ENCODE results near the gene FAM111A.

Gene FAM111A

DNA sequence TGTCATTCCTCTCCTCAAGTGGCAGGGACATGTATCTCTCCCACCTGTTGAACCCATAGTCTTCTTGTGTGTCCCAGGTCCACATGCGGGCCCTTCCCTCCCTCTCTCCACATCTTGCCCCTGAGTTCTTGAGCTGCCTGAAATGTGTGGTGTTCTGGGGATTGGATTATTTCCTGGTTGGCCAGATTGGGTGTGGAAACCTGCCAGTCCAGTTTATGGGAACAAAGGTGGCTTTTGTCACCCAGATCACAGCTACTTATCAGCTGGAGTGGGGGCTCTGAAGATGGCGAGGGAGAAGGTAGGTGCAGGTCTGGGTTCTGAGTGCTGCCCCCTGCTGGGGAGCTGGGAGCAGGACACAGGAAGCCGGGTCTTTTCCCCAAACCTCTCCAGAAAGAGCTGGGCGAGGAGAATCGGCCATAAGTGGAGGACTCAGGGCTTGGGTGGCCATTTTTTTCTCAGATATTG, 43.5 kb downstream of the FAM111A start:
- no peaks in the 10 kb centered on the region for H4K20me1 ChIP-seq
- no peak for TF ChIP-seq Cebpa-rat (IDR thresholded peaks at IDR 0.05)
- H3K27ac ChIP-seq, result no peak overlapping the region
- H3K4me3 ChIP-seq, result no peak overlapping the region
- no peaks in the 10 kb centered on the region for H3K9me3 ChIP-seq
- H3K27me3 ChIP-seq, result no peaks in the 10 kb centered on the region
- H3K4me1 ChIP-seq, result peaks cover 8% of the 10 kb centered on the region
- H3K36me3 ChIP-seq, result peaks cover 48% of the 10 kb centered on the region; the same call in 1 of the 2 replicates
- no peak overlapping the region for H3K4me2 ChIP-seq
- H3K9ac ChIP-seq, result no peak overlapping the region

DNA sequence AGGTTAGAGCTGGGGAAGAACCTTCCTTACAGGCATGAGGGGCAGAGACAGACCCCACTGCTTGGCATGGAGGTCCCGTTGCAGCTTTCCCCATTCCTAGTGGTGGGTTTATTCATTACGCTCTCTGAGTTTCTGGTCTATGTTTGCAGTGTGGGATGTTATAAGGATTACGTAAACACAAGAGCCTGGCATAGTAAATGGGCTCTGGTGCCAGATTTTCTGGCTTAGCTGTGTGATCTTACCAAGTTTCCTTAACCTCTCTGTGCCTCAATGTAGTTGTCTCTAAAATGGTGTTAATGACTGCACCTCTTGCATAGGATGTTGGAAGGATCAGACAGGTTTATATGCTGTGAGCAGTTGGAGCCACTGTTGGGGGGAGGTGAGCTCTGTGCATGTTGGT, 44.4 kb downstream of the FAM111A start:
- no peak overlapping the region for H3K9ac ChIP-seq
- H3K36me3 ChIP-seq, result peaks cover 52% of the 10 kb centered on the region; the same call in 1 of the 2 replicates

DNA sequence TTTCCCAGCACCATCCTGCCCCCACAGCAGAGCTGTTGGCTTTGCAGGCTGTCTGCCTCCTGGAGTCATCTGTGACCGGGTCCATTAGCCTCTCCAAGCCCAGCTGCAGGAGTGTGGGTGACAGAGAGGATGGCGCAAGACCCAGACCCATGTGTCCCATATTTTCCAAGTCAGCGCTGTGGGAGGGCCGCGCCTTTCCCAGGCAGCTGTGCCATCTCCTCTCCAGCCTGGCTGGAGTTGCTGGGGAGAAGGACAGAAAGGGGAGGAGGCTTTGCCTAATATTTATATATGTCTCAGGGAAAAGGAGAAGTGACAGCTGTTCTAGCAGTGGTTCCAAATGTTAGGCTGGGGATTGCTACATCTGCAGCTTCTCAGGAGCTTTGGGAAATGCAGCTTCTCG, 44.9 kb downstream of the FAM111A start:
- peaks cover 8% of the 10 kb centered on the region for H3K4me1 ChIP-seq
- H3K4me3 ChIP-seq, result no peak overlapping the region
- no peaks in the 10 kb centered on the region for H3K9me3 ChIP-seq
- no peak overlapping the region for H3K9ac ChIP-seq
- H3K27me3 ChIP-seq, result no peaks in the 10 kb centered on the region
- H3K36me3 ChIP-seq, result peaks cover 52% of the 10 kb centered on the region; the same call in 1 of the 2 replicates
- H3K27ac ChIP-seq, result no peak overlapping the region
- H3K4me2 ChIP-seq, result no peak overlapping the region
- no peak for TF ChIP-seq Cebpa-rat (IDR thresholded peaks at IDR 0.05)
- no peaks in the 10 kb centered on the region for H4K20me1 ChIP-seq

More for the DNA sequence above, 44.4 kb downstream of the FAM111A start:
- Histone ChIP-seq H3K27ac (no peak overlapping the region), H3K4me3 (no peak overlapping the region), H3K27me3 (no peaks in the 10 kb centered on the region), H3K9me3 (no peaks in the 10 kb centered on the region), H3K4me1 (peaks cover 8% of the 10 kb centered on the region), H4K20me1 (no peaks in the 10 kb centered on the region), H3K4me2 (no peak overlapping the region)
- no peak for TF ChIP-seq Cebpa-rat (IDR thresholded peaks at IDR 0.05)

DNA sequence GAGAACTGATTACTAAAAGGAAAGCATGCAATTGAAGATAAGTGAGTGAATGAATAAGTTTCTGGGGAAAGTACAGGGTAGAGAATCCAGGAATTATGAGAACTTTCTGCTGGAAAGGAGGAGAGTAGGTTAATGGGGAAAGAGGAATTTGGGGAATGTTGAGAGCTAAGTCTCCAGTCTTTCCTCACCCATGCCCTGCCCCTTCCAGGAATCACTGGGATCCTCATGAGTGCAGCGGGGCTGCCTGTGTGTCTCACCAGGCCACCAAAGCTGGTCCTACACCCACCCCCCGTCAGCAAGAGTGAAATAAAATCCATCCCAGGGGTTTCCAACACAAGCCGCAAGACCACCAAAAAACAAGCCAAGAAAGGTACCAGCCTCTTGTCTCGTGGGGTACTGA, 46.3 kb downstream of the FAM111A start:
- no peak overlapping the region for H3K4me3 ChIP-seq
- H4K20me1 ChIP-seq, result no peaks in the 10 kb centered on the region
- H3K4me1 ChIP-seq, result peaks cover 8% of the 10 kb centered on the region
- H3K36me3 ChIP-seq, result peaks cover 52% of the 10 kb centered on the region; the same call in 1 of the 2 replicates
- TF ChIP-seq Cebpa-rat (IDR thresholded peaks at IDR 0.05), result no peak
- H3K27me3 ChIP-seq, result no peaks in the 10 kb centered on the region
- H3K9ac ChIP-seq, result no peak overlapping the region
- H3K27ac ChIP-seq, result no peak overlapping the region
- H3K4me2 ChIP-seq, result no peak overlapping the region
- no peaks in the 10 kb centered on the region for H3K9me3 ChIP-seq

DNA sequence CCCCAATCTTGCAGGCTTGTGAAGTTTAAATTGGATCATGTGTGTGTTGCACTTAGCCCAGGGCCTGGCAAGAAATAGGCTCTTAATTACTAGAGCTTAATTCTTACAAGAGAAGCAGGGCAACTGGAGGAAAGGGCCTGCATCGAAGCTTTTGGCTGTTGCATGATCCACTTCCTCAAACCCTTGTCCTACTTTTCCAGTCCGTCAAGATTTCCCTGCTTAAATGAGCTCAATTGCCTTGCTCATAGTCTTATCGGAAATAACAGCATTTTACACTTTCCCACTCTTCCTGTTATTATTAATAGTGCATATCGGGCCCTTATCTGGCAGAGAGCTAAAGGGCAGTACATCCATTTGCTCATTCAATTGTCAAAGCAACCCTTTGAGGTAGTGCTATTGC, 47.3 kb downstream of the FAM111A start:
- Histone ChIP-seq H3K4me3 (no peak overlapping the region), H3K27me3 (no peaks in the 10 kb centered on the region), H3K9me3 (no peaks in the 10 kb centered on the region), H3K27ac (no peak overlapping the region), H3K4me1 (peaks cover 8% of the 10 kb centered on the region), H3K4me2 (peak overlapping the region; percentile 21; the same call in 1 of the 2 replicates), H3K36me3 (peaks cover 59% of the 10 kb centered on the region; the same call in 1 of the 2 replicates), H4K20me1 (no peaks in the 10 kb centered on the region), H3K9ac (no peak overlapping the region)
- TF ChIP-seq Cebpa-rat (IDR thresholded peaks at IDR 0.05), result no peak

DNA sequence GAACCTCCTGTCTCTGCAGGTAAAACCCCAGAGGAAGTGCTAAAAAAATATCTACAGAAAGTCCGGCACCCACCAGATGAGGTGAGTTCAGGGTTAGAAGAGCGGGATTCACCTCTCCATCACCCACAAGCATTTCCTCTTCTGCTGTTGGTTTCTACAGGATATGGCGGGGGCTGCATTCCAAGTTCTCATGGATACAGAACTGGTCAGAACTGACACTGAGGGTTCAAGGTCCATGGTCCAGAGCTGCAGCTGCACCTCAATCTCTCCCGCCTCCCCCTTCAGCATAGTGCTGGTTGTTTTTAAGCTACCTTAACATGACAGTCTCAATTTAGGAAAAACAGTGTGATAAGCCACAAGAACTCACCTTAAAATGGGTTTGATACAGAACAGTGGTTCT, 48.4 kb downstream of the FAM111A start:
- H3K4me3 ChIP-seq, result no peak overlapping the region
- H3K9ac ChIP-seq, result no peak overlapping the region
- no peaks in the 10 kb centered on the region for H3K27me3 ChIP-seq
- TF ChIP-seq Cebpa-rat (IDR thresholded peaks at IDR 0.05), result no peak
- peaks cover 12% of the 10 kb centered on the region for H3K4me1 ChIP-seq
- peaks cover 62% of the 10 kb centered on the region; the same call in 1 of the 2 replicates for H3K36me3 ChIP-seq
- H3K4me2 ChIP-seq, result no peak overlapping the region
- no peaks in the 10 kb centered on the region for H4K20me1 ChIP-seq
- H3K27ac ChIP-seq, result no peak overlapping the region
- H3K9me3 ChIP-seq, result no peaks in the 10 kb centered on the region

DNA sequence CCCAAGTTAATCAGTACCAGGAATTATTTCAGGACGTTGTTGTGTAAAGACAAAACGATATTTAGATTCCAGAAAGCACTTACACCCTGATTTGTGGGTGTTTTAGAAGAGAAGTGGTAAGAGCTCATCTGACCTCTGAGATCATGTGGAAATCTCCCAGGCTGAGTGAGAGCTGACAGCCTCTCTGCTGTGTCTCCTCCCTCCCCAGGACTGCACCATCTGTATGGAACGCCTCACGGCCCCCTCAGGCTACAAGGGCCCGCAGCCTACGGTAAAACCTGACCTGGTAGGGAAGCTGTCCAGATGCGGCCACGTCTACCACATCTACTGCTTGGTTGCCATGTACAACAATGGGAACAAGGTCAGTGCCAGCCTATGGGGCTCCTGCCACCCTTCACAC, 49.2 kb downstream of the FAM111A start:
- H4K20me1 ChIP-seq, result no peaks in the 10 kb centered on the region
- H3K4me1 ChIP-seq, result peaks cover 16% of the 10 kb centered on the region
- H3K4me3 ChIP-seq, result no peak overlapping the region
- no peak overlapping the region for H3K9ac ChIP-seq
- H3K4me2 ChIP-seq, result no peak overlapping the region
- TF ChIP-seq Cebpa-rat (IDR thresholded peaks at IDR 0.05), result no peak
- no peak overlapping the region for H3K27ac ChIP-seq
- no peaks in the 10 kb centered on the region for H3K27me3 ChIP-seq
- peaks cover 65% of the 10 kb centered on the region for H3K36me3 ChIP-seq
- peaks cover 7% of the 10 kb centered on the region; the same call in 1 of the 2 replicates for H3K9me3 ChIP-seq

DNA sequence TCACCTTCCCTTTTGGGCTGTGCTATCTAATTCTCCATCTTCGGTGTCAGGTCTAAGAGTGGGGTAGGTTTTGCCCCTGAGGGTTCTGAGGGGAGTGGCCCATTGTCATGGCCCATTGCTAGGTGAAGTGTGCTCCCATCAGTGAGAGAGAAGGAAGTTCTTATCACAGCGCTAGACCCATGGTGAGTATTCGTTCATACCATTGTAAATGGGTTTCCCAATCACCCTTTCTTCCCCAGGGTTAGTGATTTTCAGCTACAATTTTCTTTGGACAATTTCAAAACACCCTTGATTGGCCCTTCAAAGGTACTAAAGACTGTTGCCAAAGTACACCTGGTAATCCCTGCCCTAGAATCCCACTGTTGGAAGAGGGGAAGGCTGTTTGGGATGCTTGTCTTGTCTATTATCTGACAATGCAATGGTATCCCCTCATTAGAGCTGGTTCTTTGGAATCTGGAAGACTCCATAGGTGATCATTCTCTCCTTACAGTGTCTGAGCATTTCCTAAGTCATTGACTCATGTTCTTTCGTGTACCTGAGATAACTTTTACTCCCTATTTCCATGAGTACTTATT, 49.9 kb downstream of the FAM111A start:
- Histone ChIP-seq H3K4me2 (no peak overlapping the region), H3K27ac (no peak overlapping the region), H3K9me3 (peaks cover 8% of the 10 kb centered on the region; the same call in 1 of the 2 replicates), H3K27me3 (no peaks in the 10 kb centered on the region), H3K4me3 (no peak overlapping the region), H3K4me1 (peaks cover 22% of the 10 kb centered on the region), H3K9ac (no peak overlapping the region), H4K20me1 (no peaks in the 10 kb centered on the region), H3K36me3 (peaks cover 66% of the 10 kb centered on the region)
- TF ChIP-seq Cebpa-rat (IDR thresholded peaks at IDR 0.05), result no peak

DNA sequence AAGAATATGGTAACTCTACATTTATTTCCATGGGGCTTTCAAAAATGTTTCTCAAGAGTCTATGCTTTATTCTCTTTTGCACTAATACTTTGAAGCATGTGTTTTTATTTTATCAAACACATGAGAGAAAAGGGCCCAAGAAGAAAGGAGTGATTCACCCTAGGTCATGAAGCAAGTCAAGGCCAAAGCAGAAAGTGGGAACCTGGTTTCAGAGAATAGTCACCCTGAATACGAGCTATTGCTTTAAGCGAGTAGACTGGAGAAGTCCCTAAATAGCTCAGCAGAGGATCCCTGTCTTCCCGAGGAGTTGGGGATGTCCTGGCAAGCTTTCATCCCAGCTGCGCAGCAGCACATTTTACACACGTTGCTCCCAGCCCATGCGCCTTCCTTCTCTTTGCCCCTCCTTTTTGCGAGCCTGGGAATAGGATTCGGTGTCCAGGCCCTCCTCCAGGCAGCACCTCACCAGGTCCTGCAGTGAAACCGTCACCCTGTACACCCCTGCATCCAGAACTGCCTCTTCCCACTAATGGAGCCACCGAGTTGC, 51.0 kb downstream of the FAM111A start:
- no peak overlapping the region for H3K4me2 ChIP-seq
- H3K4me1 ChIP-seq, result peaks cover 34% of the 10 kb centered on the region
- H3K4me3 ChIP-seq, result no peak overlapping the region
- no peak for TF ChIP-seq Cebpa-rat (IDR thresholded peaks at IDR 0.05)
- H3K9ac ChIP-seq, result no peak overlapping the region
- H3K27me3 ChIP-seq, result no peaks in the 10 kb centered on the region
- no peaks in the 10 kb centered on the region for H4K20me1 ChIP-seq
- peaks cover 8% of the 10 kb centered on the region; the same call in 1 of the 2 replicates for H3K9me3 ChIP-seq
- H3K27ac ChIP-seq, result no peak overlapping the region
- H3K36me3 ChIP-seq, result peaks cover 66% of the 10 kb centered on the region

DNA sequence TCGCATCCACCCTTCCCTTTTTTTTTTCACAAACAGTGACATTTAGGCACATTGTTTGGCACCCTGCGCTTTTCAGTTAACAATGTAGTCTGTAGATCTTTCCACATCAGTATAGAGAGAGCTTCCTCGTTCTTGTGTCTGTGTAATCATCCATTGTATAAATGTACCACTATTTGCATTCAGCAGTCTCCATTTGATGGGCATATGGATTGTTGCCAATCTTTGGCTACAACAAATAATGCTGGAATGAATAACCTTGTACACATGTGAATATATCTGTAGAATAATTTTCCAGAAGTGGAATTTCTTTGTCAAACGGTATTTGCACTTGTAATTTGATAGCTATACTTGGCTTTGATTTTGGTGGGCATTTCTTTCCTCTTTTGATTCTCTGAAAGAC, 52.9 kb downstream of the FAM111A start:
- H3K9ac ChIP-seq, result no peak overlapping the region
- no peaks in the 10 kb centered on the region for H4K20me1 ChIP-seq
- H3K27ac ChIP-seq, result no peak overlapping the region
- peaks cover 8% of the 10 kb centered on the region; the same call in 1 of the 2 replicates for H3K9me3 ChIP-seq
- TF ChIP-seq Cebpa-rat (IDR thresholded peaks at IDR 0.05), result no peak
- peaks cover 45% of the 10 kb centered on the region for H3K4me1 ChIP-seq
- H3K27me3 ChIP-seq, result no peaks in the 10 kb centered on the region
- no peak overlapping the region for H3K4me3 ChIP-seq
- no peak overlapping the region for H3K4me2 ChIP-seq
- H3K36me3 ChIP-seq, result peaks cover 50% of the 10 kb centered on the region

Data from BLaER1 (cell line).